ENCODE data around the gene STMN3.
"Not testable (repeated sequence)": the region's sequence is repeated elsewhere in the genome, so short reads cannot be mapped to it uniquely, and the experiment has no call there.

Gene STMN3

DNA sequence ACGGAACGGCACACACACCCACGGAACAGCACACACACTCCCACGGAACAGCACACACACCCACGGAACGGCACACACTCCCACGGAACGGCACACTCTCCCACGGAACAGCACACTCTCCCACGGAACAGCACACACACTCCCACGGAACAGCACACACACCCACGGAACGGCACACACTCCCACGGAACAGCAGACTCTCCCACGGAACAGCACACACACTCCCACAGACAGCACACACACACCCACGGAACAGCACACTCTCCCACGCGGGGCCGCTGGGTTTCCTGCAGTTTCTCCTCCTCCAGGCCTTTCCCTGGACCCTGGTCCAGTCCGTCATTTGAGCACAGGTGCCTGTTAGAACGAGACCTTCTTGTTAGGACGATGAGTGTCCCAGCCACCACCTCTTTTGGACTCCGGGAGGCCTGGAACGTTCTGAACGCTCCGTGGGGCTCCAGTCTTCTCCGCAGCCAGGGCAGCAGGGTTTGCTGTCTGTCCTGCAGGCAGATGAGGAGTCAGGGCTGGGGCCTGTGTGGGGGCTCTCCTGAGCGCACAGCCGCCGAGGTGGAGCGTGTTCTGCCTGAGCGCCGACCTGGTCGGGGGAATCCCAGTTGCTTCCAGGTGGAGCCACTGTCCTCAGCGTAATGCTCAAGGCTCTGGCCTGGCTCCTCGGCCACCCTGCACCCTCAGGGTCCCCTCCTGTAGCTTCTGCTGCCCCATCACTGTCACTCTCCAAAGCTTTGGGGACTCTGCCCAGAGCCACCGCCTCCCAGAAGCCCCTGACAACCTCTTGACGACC is 25.6 kb upstream of the STMN3 start:
- no peak for DNase-seq (ENCODE audit: low read depth)

DNA sequence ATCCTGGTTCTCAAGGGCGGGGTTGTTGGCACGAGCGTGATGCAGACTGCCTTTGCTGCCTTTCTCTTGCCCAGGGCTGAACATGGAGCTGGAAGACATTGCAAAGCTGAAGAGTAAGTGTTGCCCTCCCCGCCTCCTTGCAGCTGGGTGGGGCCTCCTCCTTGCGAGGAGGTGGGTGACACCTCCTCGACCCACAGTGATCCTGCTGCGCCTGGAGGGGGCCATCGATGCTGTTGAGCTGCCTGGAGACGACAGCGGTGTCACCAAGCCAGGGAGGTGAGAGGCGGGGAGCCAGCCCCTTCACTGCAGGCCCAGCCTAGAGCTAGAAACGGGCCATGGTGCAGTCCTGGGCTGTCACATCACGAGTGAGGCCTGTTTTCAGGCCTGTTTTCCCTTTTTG is 24.8 kb upstream of the STMN3 start:
- DNase-seq (ENCODE audit: low read depth): no peak

DNA sequence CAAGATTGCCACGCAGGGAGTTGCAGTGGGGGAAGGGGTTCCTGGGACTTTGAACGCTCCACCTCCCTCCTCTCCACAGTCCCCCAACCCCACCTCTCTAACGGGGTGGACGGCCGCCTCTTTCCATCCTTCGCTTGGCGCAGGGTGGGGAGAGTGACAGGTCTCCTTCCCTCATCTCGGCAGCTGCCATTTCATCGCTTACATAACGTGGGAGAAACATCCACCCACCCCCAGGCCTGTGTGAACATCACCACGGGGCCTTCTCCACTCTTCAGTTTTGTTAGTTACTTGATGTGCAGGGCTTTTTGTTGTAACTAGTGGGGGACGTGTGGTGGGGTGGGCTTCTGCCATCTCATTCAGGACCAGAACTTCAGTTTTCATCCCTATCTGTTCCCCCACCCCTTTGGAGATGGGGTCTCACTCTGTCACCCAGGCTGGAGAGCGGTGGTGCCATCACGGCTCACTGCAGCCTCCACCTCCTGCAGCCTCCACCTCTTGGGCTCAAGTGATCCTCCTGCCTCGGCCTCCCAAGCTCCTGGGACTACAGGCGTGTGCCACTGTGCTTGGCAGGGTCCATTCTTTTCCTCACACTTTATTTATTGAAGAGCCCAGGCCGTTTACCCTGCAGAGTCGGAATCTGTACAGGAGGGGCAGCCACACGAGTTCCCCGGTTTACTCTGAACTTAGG is 22.6 kb upstream of the STMN3 start:
- DNase-seq (ENCODE audit: low read depth): no peak

DNA sequence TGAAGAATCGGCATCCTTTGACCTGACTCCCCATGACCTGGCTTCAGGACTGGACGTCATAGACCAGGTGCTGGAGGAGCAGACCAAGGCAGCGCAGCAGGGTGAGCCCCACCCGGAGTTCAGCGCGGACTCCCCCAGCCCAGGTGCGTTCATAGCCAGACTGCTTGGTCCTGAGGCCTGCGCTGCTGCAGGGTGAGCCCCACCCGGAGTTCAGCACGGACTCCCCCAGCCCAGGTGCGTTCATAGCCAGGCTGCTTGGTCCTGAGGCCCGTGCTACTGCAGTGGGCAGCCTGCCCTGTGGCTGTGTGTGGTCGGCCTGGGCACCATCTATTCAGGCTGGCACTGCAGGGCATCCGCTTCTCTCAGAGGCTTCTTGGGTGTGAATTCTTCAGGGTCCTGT is 20.7 kb upstream of the STMN3 start:
- no peak for DNase-seq (ENCODE audit: low read depth)

DNA sequence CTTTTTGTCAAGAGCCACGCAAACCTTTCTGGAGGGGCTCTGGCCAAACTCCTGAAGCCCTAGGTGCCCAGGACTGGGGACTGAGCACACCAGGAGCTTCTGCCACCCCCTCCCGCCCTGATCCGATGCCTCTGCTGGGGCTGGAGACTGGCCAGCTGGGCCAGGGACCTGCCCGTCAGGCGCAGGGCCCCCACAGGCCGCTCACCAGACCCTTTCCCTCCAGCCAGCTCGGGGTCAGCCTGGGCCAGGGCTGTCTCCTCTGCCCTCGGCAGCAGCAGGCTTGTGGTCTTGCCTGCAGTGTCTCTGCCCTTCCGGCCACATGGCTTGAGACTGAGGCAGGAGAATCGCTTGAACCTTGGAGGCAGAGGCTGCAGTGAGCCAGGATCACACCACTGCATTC is 19.4 kb upstream of the STMN3 start:
- DNase-seq (ENCODE audit: low read depth): no peak

DNA sequence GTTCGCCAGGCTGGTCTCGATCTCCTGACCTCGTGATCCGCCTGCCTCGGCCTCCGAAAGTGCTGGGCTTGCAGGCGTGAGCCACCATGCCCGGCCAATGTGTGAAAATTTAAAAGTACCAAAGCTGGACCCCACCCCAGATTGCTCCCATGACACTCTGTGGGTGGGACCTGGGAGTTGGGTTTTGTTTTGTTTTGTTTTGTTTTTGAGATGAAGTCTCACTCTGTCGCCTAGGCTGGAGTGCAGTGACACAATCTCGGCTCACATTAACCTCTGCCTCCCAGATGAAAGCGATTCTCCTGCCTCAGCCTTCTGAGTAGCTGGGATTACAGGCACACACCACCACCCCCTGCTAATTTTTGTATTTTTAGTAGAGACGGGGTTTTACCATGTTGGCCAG is 18.5 kb upstream of the STMN3 start:
- DNase-seq (ENCODE audit: low read depth): not testable (repeated sequence)

DNA sequence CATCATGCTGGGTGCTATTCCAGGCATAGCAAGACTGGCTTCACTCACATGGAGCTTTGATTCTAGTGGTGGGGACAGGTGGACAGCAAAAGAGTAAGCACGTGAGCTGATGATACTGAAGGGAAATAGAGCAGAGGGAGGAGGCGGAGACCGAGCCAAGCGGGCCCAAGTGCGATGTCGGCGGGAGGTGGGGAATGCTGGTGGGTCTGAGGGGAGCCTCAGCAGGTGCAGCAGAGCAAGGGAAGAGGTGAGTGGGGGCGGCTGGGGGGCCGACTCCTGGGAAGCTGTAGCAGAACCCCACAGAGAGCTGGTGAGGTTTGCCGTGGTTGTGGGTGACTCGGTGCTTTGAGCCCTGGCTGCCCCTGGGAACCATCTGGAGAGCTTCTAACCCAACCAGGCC is 15.1 kb upstream of the STMN3 start:
- DNase-seq (ENCODE audit: low read depth): no peak

DNA sequence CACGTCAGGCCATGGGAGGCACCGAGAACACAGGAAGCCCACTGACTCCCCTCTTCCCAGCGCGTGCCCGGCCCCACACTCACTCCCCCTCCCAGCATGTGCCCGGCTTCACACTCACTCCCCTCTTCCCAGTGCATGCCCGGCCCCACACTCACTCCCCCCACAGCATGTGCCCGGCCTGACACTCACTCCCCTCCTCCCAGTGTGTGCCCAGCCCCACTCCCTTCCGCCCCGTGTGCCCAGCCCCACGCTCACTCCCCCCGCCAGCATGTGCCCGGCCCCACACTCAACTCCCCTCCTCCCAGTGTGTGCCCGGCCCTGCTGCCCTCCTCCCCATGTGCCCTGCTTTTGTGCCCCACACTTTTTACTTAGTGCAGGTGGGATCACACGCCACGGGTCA is 14.6 kb upstream of the STMN3 start:
- DNase-seq (ENCODE audit: low read depth): no peak

DNA sequence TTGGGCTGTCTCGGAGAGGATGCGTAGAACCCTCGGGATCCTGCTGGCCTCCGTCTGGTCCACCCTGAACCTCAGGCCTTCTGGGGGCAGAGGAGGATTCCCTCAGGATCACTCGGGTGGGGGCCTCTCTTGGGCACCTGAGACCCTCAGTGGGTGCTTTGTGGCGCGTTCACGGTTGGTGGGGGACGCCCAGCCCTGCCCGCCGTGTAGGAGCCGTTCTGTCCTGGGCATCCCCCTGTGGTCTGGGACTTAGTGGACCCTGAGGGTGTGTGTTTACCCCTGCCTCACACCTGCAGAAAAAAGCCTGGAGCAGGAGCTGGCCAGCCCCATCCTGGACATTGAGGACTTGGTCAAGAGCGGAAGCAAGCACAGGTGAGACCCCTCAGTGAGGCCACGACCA is 12.5 kb upstream of the STMN3 start:
- no peak for DNase-seq (ENCODE audit: low read depth)

DNA sequence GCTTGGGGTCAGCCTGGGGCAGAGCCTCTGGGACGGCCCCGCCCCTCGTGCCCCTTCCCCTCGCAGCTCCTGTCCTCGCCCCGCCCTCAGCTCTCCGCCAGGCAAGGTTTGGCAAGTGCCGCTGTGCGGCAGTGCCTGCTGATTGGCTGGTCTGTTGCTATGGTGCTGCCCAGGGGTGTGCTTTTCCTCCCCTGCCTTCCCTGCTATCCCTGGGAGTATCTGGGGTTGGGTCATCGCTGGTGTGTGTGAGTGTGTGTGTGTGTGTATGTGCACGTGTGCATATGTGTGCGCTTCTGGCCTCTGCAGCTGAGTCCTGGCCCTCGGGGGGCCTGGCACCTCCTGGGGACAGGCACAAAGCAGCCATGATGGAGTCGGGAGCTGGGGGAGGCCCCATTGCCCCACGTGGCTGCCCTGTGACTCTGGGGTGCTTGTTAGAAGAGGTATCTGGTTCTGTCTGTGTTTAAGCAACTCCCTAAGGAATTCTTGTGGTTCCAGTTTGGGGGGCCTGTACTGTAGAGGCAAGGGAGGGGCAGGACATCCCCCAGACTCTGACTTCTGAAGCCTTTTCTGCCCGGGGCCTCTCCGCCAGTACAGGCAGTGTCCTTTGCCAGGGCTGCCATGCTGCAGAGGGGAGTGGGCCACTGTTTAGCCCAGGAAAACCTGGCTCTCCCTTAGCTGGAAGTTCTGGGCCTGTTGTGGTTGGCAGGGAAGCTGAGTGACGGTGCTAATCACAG is 11.8 kb upstream of the STMN3 start:
- no peak for DNase-seq (ENCODE audit: low read depth)

DNA sequence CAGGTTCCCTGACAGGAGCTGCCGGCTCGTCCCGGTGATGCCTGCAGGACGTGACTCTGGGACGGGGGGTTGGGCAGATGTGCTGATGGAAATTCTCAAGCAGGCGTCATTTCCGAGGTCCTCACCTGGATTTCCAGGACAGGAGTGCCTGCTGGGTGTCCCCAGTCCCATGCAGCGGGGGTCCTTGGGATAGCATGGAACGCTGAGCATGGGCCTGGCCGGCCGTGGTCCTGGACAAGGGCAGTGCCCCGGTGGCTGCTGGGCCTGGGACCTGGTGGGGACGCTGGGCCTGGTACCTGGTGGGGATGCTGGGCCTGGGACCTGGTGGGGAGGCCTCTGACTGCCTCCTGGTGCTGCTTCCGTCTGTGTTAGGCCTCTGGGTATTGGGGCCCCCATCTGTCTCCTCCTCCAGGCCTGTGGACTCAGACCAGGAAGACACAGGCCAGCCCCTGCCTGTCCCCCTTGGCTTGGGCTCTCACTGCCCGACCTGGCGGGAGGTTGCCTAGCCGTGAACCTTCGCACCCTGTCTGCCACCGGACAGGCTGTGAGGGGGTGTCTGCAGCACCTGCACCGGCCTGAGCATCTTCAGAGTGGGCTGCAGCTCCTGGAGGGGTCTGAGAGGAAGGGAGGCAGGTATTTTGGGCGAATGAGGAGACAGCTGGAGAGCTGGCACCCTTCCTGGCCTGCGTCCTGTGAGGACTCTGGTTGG is 11.1 kb upstream of the STMN3 start:
- DNase-seq (ENCODE audit: low read depth): no peak

DNA sequence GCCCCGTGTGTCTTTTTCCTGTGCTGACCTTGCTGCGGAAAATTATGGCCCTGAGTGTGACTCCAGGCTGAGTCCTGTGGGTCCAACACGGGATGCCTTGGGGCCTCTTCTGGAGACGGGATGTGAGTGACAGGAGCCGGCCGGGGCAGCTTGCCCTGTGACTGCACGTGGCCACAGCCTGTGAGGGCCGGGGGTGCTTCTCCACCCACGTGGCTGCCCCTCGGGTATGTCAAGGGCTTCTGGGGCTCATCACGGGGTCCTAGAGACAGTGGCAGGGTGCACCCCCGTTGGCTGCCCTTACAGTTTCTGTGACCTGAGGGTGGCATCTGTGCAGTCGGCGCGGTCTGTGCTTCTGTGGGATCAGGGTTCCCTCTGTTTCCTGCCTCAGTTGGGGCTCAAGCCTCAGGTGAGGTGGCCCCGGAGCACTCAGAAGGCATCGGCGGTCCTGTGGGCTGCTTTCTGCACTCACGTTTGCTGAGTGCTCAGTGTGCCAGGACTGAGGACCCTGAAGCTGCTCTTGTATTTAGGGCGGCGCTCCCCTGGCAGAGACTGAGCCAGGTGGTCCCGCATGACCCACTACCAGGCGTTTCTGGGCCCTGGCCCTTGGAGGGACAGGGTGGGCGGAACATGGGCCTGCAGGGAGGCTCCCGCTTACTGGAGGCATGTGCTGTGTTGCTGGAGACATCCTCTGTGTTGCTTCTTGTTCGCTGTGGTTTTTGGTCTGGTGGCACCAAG is 10.3 kb upstream of the STMN3 start:
- DNase-seq (ENCODE audit: low read depth): no peak

DNA sequence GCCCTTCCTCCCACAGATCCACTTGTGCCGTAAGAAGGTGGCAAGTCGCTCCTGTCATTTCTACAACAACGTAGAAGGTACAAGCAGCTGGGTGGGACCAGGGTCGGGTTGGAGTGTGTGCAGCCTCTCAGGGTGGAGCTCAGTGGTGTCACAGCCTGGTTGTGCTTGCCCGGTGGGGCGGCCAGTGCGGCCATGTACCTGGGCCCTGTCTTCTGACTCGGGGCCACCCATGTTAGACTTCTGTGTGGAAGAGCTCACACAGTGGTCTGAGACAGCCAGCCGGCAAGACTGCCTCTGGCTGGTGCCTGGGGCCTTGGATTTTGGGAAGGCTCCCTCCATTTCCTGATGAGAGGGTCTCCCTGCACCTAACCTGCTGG is 9.6 kb upstream of the STMN3 start:
- DNase-seq (ENCODE audit: low read depth): no peak

DNA sequence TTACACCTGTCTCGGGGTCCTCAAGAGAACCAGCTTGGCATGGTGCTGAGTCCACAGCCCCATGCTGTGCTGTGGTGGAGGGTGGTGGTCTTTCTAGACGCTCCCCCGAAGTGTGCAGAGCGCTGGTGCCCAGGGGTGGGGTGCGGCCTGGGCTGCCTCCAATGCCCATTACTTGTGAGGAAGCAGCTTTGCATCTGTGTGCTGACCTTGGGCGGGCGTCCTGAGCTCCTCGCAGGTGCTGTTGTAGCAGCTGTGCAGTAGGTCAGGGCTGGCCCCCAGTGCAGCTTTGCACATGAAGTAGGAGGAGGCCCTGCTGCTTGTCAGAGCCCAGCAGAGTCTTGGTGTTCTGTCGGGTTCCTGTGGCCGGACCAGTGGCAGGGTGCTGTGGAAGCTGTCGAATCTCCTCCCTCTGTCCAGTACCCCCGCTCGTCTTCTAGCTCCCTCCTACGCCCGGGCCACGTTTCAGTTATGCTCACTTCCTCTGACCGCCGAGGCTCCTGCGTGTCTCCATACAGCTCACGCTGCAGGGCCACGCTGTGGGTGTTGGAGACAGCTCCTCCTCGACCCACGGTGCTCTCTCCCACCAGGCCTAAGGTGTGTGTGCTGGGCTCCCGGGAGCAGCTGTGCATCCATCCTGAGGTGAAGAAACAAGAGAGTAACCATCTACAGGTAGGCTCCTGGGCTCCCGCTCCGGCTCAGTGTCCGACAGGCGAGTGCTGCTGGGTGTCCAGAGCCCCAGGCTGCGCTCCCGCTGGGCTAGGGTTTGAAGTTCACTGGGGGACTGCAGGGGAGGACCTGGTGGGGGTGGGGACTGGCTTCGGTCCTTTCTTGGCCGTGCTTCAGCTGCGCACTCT is 9.0 kb upstream of the STMN3 start:
- DNase-seq (ENCODE audit: low read depth): no peak

DNA sequence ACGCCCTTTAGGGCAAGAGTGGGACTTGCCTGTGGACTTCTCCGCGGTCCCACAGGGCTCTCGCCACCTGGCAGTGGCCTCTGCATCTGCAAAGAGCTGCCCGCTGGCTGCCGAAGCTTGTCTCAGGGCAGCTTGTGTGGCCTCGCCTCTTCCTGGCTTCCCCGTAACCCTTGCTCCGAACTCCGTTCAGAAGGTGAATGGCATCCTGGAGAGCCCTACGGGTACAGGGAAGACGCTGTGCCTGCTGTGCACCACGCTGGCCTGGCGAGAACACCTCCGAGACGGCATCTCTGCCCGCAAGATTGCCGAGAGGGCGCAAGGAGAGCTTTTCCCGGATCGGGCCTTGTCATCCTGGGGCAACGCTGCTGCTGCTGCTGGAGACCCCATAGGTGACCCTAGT is 7.9 kb upstream of the STMN3 start:
- DNase-seq (ENCODE audit: low read depth): no peak

DNA sequence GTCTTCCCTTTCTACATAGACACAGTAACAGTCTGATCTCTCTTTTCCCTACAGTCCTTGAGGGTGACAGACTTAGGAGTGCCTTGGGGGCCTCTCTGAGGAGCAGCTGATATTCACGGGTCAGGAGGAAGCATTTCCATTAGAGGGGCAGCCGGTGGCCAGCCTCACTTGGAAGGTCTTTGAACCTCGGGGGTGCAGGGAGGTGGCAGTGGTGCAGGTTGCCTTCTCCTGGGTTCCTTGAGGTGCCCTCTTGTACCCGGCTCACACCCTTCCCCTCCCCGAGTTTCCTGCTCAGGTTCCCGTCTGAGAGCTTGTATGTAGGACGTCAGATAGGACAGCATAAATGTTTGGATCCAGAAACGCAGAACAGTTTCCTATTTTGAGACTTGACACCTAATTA is 7.4 kb upstream of the STMN3 start:
- no peak for DNase-seq (ENCODE audit: low read depth)

DNA sequence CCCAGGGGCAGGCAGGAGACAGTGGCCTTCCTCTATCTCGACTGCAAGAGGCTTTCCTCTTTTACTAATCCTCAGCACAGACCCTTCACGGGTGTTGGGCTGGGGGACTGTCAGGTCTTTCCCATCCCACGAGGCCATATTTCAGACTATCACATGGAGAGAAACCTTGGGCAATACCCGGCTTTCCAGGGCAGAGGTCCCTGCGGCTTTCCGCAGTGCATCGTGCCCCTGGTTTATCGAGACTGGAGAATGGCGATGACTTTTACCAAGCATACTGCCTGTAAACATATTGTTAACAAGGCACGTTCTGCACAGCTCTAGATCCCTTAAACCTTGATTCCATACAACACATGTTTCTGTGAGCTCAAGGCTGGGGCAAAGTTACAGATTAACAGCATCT is 7.0 kb upstream of the STMN3 start:
- DNase-seq (ENCODE audit: low read depth): not testable (repeated sequence)

DNA sequence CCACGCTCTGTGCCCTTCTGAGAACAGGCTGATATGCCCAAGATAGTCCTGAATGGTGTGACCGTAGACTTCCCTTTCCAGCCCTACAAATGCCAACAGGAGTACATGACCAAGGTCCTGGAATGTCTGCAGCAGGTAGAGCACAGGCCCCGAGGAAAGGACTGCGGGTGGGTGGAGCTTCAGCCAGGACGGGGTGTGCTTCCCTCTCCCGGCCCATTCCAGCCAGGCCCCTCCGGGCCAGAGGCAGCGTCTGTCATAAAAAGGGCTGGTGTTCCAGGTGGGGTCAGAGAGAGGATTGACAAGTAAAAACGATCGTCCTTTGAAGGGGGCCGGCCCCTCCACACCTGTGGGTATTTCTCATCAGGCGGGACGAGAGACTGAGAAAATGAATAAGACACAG is 6.1 kb upstream of the STMN3 start:
- no peak for DNase-seq (ENCODE audit: low read depth)

DNA sequence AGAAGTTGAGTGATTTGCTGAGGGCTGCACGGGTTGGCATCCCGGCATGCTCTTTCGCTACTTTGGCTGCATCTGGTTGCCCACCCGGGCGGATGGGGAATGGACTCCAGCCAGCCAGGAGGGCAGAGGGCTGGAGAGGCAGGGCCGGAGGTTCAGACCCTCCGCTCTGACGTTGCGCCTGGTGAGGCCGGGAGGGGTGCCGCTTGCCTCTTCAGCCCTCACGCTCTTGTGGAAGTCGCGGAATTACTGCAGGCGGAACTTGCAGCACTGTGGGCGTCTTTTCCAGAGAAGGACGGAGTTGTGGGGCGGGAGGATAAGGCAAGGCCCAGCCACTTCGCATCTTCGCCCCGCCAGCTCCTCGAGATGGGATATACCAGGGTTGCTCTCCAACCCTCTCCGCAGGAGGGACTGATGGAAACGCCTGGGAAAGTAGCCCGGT is 5.5 kb upstream of the STMN3 start:
- DNase-seq (ENCODE audit: low read depth): peak; percentile 27

DNA sequence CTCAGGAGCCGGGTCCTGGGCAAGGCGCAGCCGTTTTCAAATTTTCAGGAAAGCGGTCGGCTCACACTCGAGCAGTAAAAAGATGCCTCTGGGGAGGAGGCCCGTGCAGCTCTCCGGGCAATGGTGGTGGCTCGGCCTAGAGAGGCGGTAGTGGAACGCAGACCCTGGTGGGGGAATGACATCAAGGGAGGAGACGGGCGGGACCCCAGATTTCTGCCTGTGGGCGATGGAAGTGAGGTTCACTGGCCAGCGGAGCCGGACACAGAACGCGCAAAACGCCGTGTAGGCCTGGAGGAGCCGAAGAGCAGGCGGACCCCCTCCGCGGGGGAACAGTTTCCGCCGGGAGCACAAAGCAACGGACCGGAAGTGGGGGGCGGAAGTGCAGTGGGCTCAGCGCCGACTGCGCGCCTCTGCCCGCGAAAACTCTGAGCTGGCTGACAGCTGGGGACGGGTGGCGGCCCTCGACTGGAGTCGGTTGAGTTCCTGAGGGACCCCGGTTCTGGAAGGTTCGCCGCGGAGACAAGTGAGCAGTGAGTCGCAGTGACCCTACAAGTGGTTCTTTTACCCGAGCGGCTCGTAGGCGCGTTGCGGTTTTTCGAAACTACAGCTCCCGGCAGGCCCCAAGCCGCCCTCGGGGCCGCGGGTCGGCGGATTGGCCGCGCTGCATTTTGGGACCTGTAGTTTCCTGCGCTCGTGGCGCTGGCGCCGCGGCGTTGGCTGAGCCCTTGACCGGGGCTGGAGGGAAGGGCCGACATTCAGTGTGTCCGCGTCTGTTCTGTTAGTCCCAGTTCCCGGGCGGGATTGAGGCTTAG is 4.9 kb upstream of the STMN3 start, which contains the start of gene RTEL1:
RTEL1 (plus strand) TSS at position 376 of the 812 bp plus-strand sequence. CDS start 1,091 bp downstream, outside the sequence.
- DNase-seq (ENCODE audit: low read depth): peak; percentile 89
